Measurements from ENCODE around the gene NECAP2.
"Not testable (repeated sequence)": the region's sequence is repeated elsewhere in the genome, so short reads cannot be mapped to it uniquely, and the experiment has no call there.

The NECAP2 gene

GRCh38 chr1:16500466-16500865 is 59.9 kb downstream of the NECAP2 start:
- DNase-seq: not testable (repeated sequence)

- not testable (repeated sequence) for DNase-seq
These were observed 60.5 kb downstream of the NECAP2 start for GRCh38 chr1:16500975-16501374.

- not testable (repeated sequence) for DNase-seq
These were observed 60.9 kb downstream of the NECAP2 start for GRCh38 chr1:16501446-16501845.

GRCh38 chr1:16503494-16503893 is 63.0 kb downstream of the NECAP2 start:
- DNase-seq: no peak

- not testable (repeated sequence) for DNase-seq
These were observed 65.3 kb downstream of the NECAP2 start for GRCh38 chr1:16505870-16506269.

- DNase-seq: not testable (repeated sequence)
These were observed 66.0 kb downstream of the NECAP2 start for GRCh38 chr1:16506364-16507136.

GRCh38 chr1:16508861-16509445 is 68.4 kb downstream of the NECAP2 start:
- DNase-seq: not testable (repeated sequence)

Measured in NCI-H2081 treated with DMSO at 0.1 percent for 48 hours (cell line).